ENCODE results near the gene TFCP2L1.

Gene TFCP2L1

GRCh38 chr2:121240436-121240835, 44.6 kb downstream of the TFCP2L1 start:
- Histone ChIP-seq H3K27me3 (ENCODE audit: control insufficient read depth, insufficient read depth, low read length) (no peaks in the 10 kb centered on the region), H3K9me3 (ENCODE audit: control insufficient read depth, insufficient read depth, low read length) (no peaks in the 10 kb centered on the region), H3K27ac (ENCODE audit: low read depth, low read length) (no peak overlapping the region), H3K9ac (ENCODE audit: low read depth, low read length) (no peak overlapping the region), H3K36me3 (ENCODE audit: control insufficient read depth, insufficient read depth, low read length) (no peaks in the 10 kb centered on the region), H3K4me1 (ENCODE audit: control insufficient read depth, insufficient read depth, low read length) (no peaks in the 10 kb centered on the region), H3K4me3 (ENCODE audit: low read depth, low read length) (no peak overlapping the region)

DNA sequence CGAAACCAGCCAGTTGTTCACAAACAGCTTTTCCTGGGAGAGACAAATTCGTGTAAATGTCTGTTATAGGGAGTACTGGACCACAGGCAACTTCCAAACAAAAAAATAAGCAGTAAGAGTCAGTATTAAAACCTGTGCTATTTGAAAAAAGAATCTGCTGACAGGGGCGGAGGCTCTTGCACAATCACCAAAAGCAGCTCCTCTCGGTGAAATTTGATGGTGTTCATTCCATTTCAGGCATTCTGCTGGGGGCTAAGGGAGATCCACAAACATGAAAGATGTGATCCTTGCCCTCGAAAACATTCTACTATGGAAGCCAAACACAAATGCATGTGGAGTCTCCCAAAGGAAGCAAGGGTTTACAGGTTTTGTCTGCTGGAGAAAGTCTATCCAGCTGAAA, 45.0 kb downstream of the TFCP2L1 start:
- Histone ChIP-seq H3K27me3 (ENCODE audit: control insufficient read depth, insufficient read depth, low read length) (no peaks in the 10 kb centered on the region), H3K9me3 (ENCODE audit: control insufficient read depth, insufficient read depth, low read length) (no peaks in the 10 kb centered on the region), H3K36me3 (ENCODE audit: control insufficient read depth, insufficient read depth, low read length) (no peaks in the 10 kb centered on the region), H3K9ac (ENCODE audit: low read depth, low read length) (no peak overlapping the region), H3K4me3 (ENCODE audit: low read depth, low read length) (no peak overlapping the region), H3K27ac (ENCODE audit: low read depth, low read length) (no peak overlapping the region), H3K4me1 (ENCODE audit: control insufficient read depth, insufficient read depth, low read length) (no peaks in the 10 kb centered on the region)

- no peak overlapping the region for H3K27ac ChIP-seq (ENCODE audit: low read depth, low read length)
- no peaks in the 10 kb centered on the region for H3K9me3 ChIP-seq (ENCODE audit: control insufficient read depth, insufficient read depth, low read length)
- no peak overlapping the region for H3K4me3 ChIP-seq (ENCODE audit: low read depth, low read length)
- no peaks in the 10 kb centered on the region for H3K4me1 ChIP-seq (ENCODE audit: control insufficient read depth, insufficient read depth, low read length)
- H3K9ac ChIP-seq (ENCODE audit: low read depth, low read length) = no peak overlapping the region
- no peaks in the 10 kb centered on the region for H3K36me3 ChIP-seq (ENCODE audit: control insufficient read depth, insufficient read depth, low read length)
- H3K27me3 ChIP-seq (ENCODE audit: control insufficient read depth, insufficient read depth, low read length) = no peaks in the 10 kb centered on the region
These were observed 45.5 kb downstream of the TFCP2L1 start for GRCh38 chr2:121239471-121239870.

- H3K27ac ChIP-seq (ENCODE audit: low read depth, low read length) = no peak overlapping the region
- no peaks in the 10 kb centered on the region for H3K27me3 ChIP-seq (ENCODE audit: control insufficient read depth, insufficient read depth, low read length)
- H3K36me3 ChIP-seq (ENCODE audit: control insufficient read depth, insufficient read depth, low read length) = no peaks in the 10 kb centered on the region
- no peaks in the 10 kb centered on the region for H3K9me3 ChIP-seq (ENCODE audit: control insufficient read depth, insufficient read depth, low read length)
- no peak overlapping the region for H3K4me3 ChIP-seq (ENCODE audit: low read depth, low read length)
- no peak overlapping the region for H3K9ac ChIP-seq (ENCODE audit: low read depth, low read length)
- no peaks in the 10 kb centered on the region for H3K4me1 ChIP-seq (ENCODE audit: control insufficient read depth, insufficient read depth, low read length)
These were observed 46.2 kb downstream of the TFCP2L1 start for GRCh38 chr2:121238828-121239227.

GRCh38 chr2:121237980-121238665, 46.9 kb downstream of the TFCP2L1 start:
- H3K36me3 ChIP-seq (ENCODE audit: control insufficient read depth, insufficient read depth, low read length) = no peaks in the 10 kb centered on the region
- H3K4me3 ChIP-seq (ENCODE audit: low read depth, low read length) = no peak overlapping the region
- no peaks in the 10 kb centered on the region for H3K4me1 ChIP-seq (ENCODE audit: control insufficient read depth, insufficient read depth, low read length)
- H3K27ac ChIP-seq (ENCODE audit: low read depth, low read length) = no peak overlapping the region
- no peaks in the 10 kb centered on the region for H3K9me3 ChIP-seq (ENCODE audit: control insufficient read depth, insufficient read depth, low read length)
- H3K27me3 ChIP-seq (ENCODE audit: control insufficient read depth, insufficient read depth, low read length) = no peaks in the 10 kb centered on the region
- no peak overlapping the region for H3K9ac ChIP-seq (ENCODE audit: low read depth, low read length)

GRCh38 chr2:121237336-121237979, 47.5 kb downstream of the TFCP2L1 start:
- Histone ChIP-seq H3K9ac (ENCODE audit: low read depth, low read length) (no peak overlapping the region), H3K36me3 (ENCODE audit: control insufficient read depth, insufficient read depth, low read length) (no peaks in the 10 kb centered on the region), H3K27me3 (ENCODE audit: control insufficient read depth, insufficient read depth, low read length) (no peaks in the 10 kb centered on the region), H3K4me3 (ENCODE audit: low read depth, low read length) (no peak overlapping the region), H3K27ac (ENCODE audit: low read depth, low read length) (no peak overlapping the region), H3K4me1 (ENCODE audit: control insufficient read depth, insufficient read depth, low read length) (no peaks in the 10 kb centered on the region), H3K9me3 (ENCODE audit: control insufficient read depth, insufficient read depth, low read length) (no peaks in the 10 kb centered on the region)

- H3K27me3 ChIP-seq (ENCODE audit: control insufficient read depth, insufficient read depth, low read length) = no peaks in the 10 kb centered on the region
- no peaks in the 10 kb centered on the region for H3K4me1 ChIP-seq (ENCODE audit: control insufficient read depth, insufficient read depth, low read length)
- no peak overlapping the region for H3K27ac ChIP-seq (ENCODE audit: low read depth, low read length)
- H3K4me3 ChIP-seq (ENCODE audit: low read depth, low read length) = no peak overlapping the region
- no peak overlapping the region for H3K9ac ChIP-seq (ENCODE audit: low read depth, low read length)
- no peaks in the 10 kb centered on the region for H3K36me3 ChIP-seq (ENCODE audit: control insufficient read depth, insufficient read depth, low read length)
- H3K9me3 ChIP-seq (ENCODE audit: control insufficient read depth, insufficient read depth, low read length) = no peaks in the 10 kb centered on the region
These were observed 48.3 kb downstream of the TFCP2L1 start for GRCh38 chr2:121236650-121237180.

DNA sequence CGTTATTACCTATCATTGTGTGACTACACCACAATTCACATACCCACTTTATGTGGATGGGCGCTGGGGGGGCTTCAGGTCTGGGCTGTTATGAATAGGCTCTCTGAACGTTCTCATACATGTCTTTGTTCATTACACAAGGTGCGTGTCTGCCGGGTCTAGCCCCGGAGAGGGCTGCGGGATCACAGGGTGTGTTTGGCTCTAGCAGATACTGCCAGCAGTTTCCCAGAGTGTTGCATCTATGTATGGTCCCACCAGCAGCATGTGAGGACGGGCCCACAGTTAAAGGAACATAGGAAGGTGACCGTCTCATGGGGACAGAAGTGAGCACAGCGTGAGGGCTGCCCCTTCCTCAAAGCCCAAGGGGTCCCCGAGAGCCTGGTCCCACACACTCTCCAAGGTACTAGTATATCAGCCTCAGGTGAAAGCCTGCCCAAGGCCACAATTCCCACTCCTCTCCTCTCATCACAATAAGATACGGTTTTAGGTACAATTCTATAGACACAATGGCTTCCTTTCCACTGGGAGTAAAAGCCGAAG, 48.8 kb downstream of the TFCP2L1 start:
- Histone ChIP-seq H3K4me3 (ENCODE audit: low read depth, low read length) (no peak overlapping the region), H3K9ac (ENCODE audit: low read depth, low read length) (no peak overlapping the region), H3K36me3 (ENCODE audit: control insufficient read depth, insufficient read depth, low read length) (no peaks in the 10 kb centered on the region), H3K27me3 (ENCODE audit: control insufficient read depth, insufficient read depth, low read length) (no peaks in the 10 kb centered on the region), H3K4me1 (ENCODE audit: control insufficient read depth, insufficient read depth, low read length) (no peaks in the 10 kb centered on the region), H3K27ac (ENCODE audit: low read depth, low read length) (no peak overlapping the region), H3K9me3 (ENCODE audit: control insufficient read depth, insufficient read depth, low read length) (no peaks in the 10 kb centered on the region)

DNA sequence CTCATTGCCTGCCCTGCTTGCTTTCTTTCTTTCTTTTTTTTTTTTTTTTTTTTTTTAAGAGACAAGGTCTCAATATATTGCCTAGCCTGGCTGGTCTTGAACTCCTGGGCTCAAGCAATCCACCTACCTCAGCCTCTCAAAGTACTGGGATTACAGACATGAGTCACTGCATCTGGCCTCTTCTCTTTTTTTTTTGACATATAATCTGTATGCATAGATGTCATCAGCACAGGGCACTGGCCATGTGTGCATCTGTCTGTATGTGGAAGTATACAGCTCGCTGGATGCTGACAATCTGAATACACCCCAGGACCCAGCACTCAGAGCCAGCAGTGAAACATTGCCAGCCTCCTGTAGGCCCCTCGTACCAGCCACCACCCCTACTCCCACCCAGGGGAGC, 49.5 kb downstream of the TFCP2L1 start:
- Histone ChIP-seq H3K4me1 (ENCODE audit: control insufficient read depth, insufficient read depth, low read length) (no peaks in the 10 kb centered on the region), H3K4me3 (ENCODE audit: low read depth, low read length) (no peak overlapping the region), H3K27ac (ENCODE audit: low read depth, low read length) (no peak overlapping the region)

DNA sequence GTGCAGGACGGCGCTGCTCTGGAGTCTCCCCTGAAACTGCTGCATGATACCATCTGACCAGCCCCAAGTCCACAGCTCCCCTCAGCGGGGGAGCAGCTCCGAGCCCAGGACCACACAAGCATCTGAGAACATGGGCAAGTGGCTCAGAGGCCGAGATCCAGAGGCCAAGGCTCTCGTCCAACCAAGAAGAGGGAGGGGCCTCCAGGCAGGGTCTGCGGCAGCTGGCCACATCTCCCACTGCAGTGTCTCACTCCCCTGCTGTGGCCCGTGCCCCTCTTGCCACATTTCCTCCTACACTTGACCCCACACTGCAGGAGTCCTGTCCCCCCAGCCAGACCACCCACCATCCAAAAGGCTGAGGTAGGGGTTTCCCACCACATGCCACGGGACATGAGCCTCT, 50.2 kb downstream of the TFCP2L1 start:
- Histone ChIP-seq H3K27ac (ENCODE audit: low read depth, low read length) (no peak overlapping the region), H3K4me3 (ENCODE audit: low read depth, low read length) (no peak overlapping the region), H3K4me1 (ENCODE audit: control insufficient read depth, insufficient read depth, low read length) (no peaks in the 10 kb centered on the region), H3K9ac (ENCODE audit: low read depth, low read length) (no peak overlapping the region), H3K9me3 (ENCODE audit: control insufficient read depth, insufficient read depth, low read length) (no peaks in the 10 kb centered on the region), H3K36me3 (ENCODE audit: control insufficient read depth, insufficient read depth, low read length) (no peaks in the 10 kb centered on the region), H3K27me3 (ENCODE audit: control insufficient read depth, insufficient read depth, low read length) (no peaks in the 10 kb centered on the region)

More for the DNA sequence above, 49.5 kb downstream of the TFCP2L1 start:
- Histone ChIP-seq H3K9me3 (ENCODE audit: control insufficient read depth, insufficient read depth, low read length) (no peaks in the 10 kb centered on the region), H3K9ac (ENCODE audit: low read depth, low read length) (no peak overlapping the region), H3K27me3 (ENCODE audit: control insufficient read depth, insufficient read depth, low read length) (no peaks in the 10 kb centered on the region), H3K36me3 (ENCODE audit: control insufficient read depth, insufficient read depth, low read length) (no peaks in the 10 kb centered on the region)

GRCh38 chr2:121234144-121234543, 50.9 kb downstream of the TFCP2L1 start:
- H3K36me3 ChIP-seq (ENCODE audit: control insufficient read depth, insufficient read depth, low read length) = no peaks in the 10 kb centered on the region
- H3K9ac ChIP-seq (ENCODE audit: low read depth, low read length) = no peak overlapping the region
- H3K27me3 ChIP-seq (ENCODE audit: control insufficient read depth, insufficient read depth, low read length) = no peaks in the 10 kb centered on the region
- H3K9me3 ChIP-seq (ENCODE audit: control insufficient read depth, insufficient read depth, low read length) = no peaks in the 10 kb centered on the region
- H3K27ac ChIP-seq (ENCODE audit: low read depth, low read length) = no peak overlapping the region
- H3K4me3 ChIP-seq (ENCODE audit: low read depth, low read length) = no peak overlapping the region
- H3K4me1 ChIP-seq (ENCODE audit: control insufficient read depth, insufficient read depth, low read length) = no peaks in the 10 kb centered on the region

Data from HUES48 (cell line).